Hepatocyte (in vitro differentiated cells): ENCODE data around the gene ATP6V0A4. TPM values are rescaled to one million over a fixed set of nuclear protein-coding genes. Genes with fewer than 3 reads are reported as not detected.

Experiments
- DNase-seq: peaks from one replicate; pipeline ENCODE4 v3.0.0-alpha.2; 2016; ENCODE audit warnings: low spot score
- H2AFZ ChIP-seq: fragments of 200-600 bp; sonication (generic); 2 replicates; pipeline ENCODE4 v1.6.0; 2016; ENCODE audit warnings: antibody characterized with exemption, mild to moderate bottlenecking
- H3K27ac ChIP-seq: fragments of 200-600 bp; sonication (generic); 2 replicates; pipeline ENCODE4 v1.5.1; 2016; ENCODE audit warnings: mild to moderate bottlenecking
- H3K27me3 ChIP-seq: fragments of 200-600 bp; sonication (generic); 2 replicates; pipeline ENCODE4 v1.6.1; 2016
- H3K36me3 ChIP-seq: fragments of 200-600 bp; sonication (generic); replicated peaks from 2 replicates; pipeline ENCODE4 v1.5.1; 2016; ENCODE audit warnings: low read depth; ENCODE audit not compliant: insufficient read depth
- H3K4me1 ChIP-seq: fragments of 200-600 bp; sonication (generic); 2 replicates; pipeline ENCODE4 v1.5.1; 2016; ENCODE audit warnings: mild to moderate bottlenecking, moderate library complexity; ENCODE audit not compliant: insufficient read depth
- H3K4me2 ChIP-seq: fragments of 200-600 bp; sonication (generic); 2 replicates; pipeline ENCODE4 v1.6.0; 2016
- H3K4me3 ChIP-seq: fragments of 200-600 bp; sonication (generic); 2 replicates; pipeline ENCODE4 v1.5.1; 2016; ENCODE audit warnings: mild to moderate bottlenecking
- H3K79me2 ChIP-seq: fragments of 200-600 bp; sonication (generic); 2 replicates; pipeline ENCODE4 v1.6.0; 2017; ENCODE audit warnings: mild to moderate bottlenecking
- H3K9me2 ChIP-seq: fragments of 200-600 bp; sonication (generic); replicated peaks from 2 replicates; pipeline ENCODE4 v1.6.0; 2017; ENCODE audit warnings: mild to moderate bottlenecking; ENCODE audit not compliant: insufficient read depth
- H3K9me3 ChIP-seq: fragments of 200-600 bp; sonication (generic); 2 replicates; pipeline ENCODE4 v1.5.1; 2016; ENCODE audit warnings: low read depth, mild to moderate bottlenecking
- H4K20me1 ChIP-seq: fragments of 200-600 bp; sonication (generic); 2 replicates; pipeline ENCODE4 v1.6.0; 2016; ENCODE audit warnings: mild to moderate bottlenecking; ENCODE audit not compliant: insufficient read depth, poor library complexity, severe bottlenecking
- CTCF ChIP-seq: fragments of 200-600 bp; sonication (generic); IDR thresholded peaks from 2 replicates; pipeline ENCODE4 v1.5.1; 2016; ENCODE audit warnings: antibody characterized with exemption, mild to moderate bottlenecking; ENCODE audit not compliant: poor library complexity
- EZH2 ChIP-seq: fragments of 200-600 bp; sonication (generic); IDR thresholded peaks from 2 replicates; pipeline ENCODE4 v1.6.1; 2016; ENCODE audit warnings: antibody characterized with exemption, mild to moderate bottlenecking, borderline replicate concordance
- EZH2phosphoT487 ChIP-seq: fragments of 200-600 bp; sonication (generic); IDR thresholded peaks from one replicate; pipeline ENCODE4 v1.6.1; 2018; ENCODE audit warnings: antibody characterized with exemption, mild to moderate bottlenecking, low read depth, moderate library complexity; ENCODE audit not compliant: unreplicated experiment, severe bottlenecking
- WGBS: methylation state at CpG from one replicate; pipeline ENCODE4 v1.1.6; 2016; ENCODE audit warnings: low lambda C conversion rate; ENCODE audit errors: missing lambda C conversion rate; 5-methylcytosine and 5-hydroxymethylcytosine counted together
- polyA plus RNA-seq: library from polyadenylated mRNA; unstranded; fragments of >200 nt; fragmentation: Nextera tagmentation; extraction: Ambion mirVana; gene quantifications from 2 replicates; pipeline ENCODE4 v1.2.1, GENCODE V29; 2016
- total RNA-seq: library from RNA; depleted of rRNA; stranded (reverse); fragments of >200 nt; gene quantifications from 2 replicates; pipeline ENCODE4 v1.2.3, GENCODE V29; 2014

Gene ATP6V0A4
- total and polyA plus RNA-seq, 2 experiments from 2014 or later: 0.34 to 1.1 TPM

GRCh38 chr7:138834583-138834982 is 36.6 kb upstream of the ATP6V0A4 start:
- Histone ChIP-seq H2AFZ (no peak overlapping the region), H3K27me3 (no peaks in the 10 kb centered on the region), H3K4me2 (no peak overlapping the region), H3K27ac (no peak overlapping the region), H3K79me2 (no peaks in the 10 kb centered on the region), H3K36me3 (no peaks in the 10 kb centered on the region), H3K9me2 (no peaks in the 10 kb centered on the region), H3K4me3 (no peak overlapping the region), H4K20me1 (no peaks in the 10 kb centered on the region), H3K4me1 (no peaks in the 10 kb centered on the region), H3K9me3 (no peaks in the 10 kb centered on the region)
- WGBS: 97% methylated on average over 9 of the region's 9 CpGs
- no peak for TF ChIP-seq EZH2phosphoT487
- DNase-seq: no peak

GRCh38 chr7:138833596-138833995 is 35.6 kb upstream of the ATP6V0A4 start:
- Histone ChIP-seq H3K27ac (no peak overlapping the region), H3K4me2 (no peak overlapping the region), H2AFZ (no peak overlapping the region), H3K4me3 (no peak overlapping the region), H3K27me3 (no peaks in the 10 kb centered on the region), H3K36me3 (no peaks in the 10 kb centered on the region), H4K20me1 (no peaks in the 10 kb centered on the region), H3K9me3 (no peaks in the 10 kb centered on the region), H3K79me2 (no peaks in the 10 kb centered on the region), H3K9me2 (no peaks in the 10 kb centered on the region), H3K4me1 (no peaks in the 10 kb centered on the region)
- 87% methylated on average over 5 of the region's 5 CpGs for WGBS
- TF ChIP-seq EZH2: no peak
- no peak for TF ChIP-seq CTCF
- no peak for TF ChIP-seq EZH2phosphoT487
- no peak for DNase-seq

- Histone ChIP-seq H2AFZ (no peak overlapping the region), H4K20me1 (no peaks in the 10 kb centered on the region), H3K4me3 (no peak overlapping the region), H3K9me3 (no peaks in the 10 kb centered on the region), H3K36me3 (no peaks in the 10 kb centered on the region), H3K79me2 (no peaks in the 10 kb centered on the region), H3K9me2 (no peaks in the 10 kb centered on the region), H3K4me2 (no peak overlapping the region), H3K27me3 (no peaks in the 10 kb centered on the region), H3K27ac (no peak overlapping the region), H3K4me1 (no peaks in the 10 kb centered on the region)
- TF ChIP-seq EZH2phosphoT487 (no peak), EZH2 (no peak), CTCF (no peak)
- WGBS: 86% methylated on average over 10 of the region's 10 CpGs
- no peak for DNase-seq
These were observed 35.0 kb upstream of the ATP6V0A4 start for GRCh38 chr7:138832966-138833365.

- Histone ChIP-seq H3K27ac (no peak overlapping the region), H2AFZ (no peak overlapping the region), H3K4me1 (no peaks in the 10 kb centered on the region), H4K20me1 (no peaks in the 10 kb centered on the region), H3K4me2 (no peak overlapping the region), H3K9me2 (no peaks in the 10 kb centered on the region), H3K36me3 (no peaks in the 10 kb centered on the region), H3K9me3 (no peaks in the 10 kb centered on the region), H3K4me3 (no peak overlapping the region), H3K27me3 (no peaks in the 10 kb centered on the region), H3K79me2 (no peaks in the 10 kb centered on the region)
- TF ChIP-seq CTCF (no peak), EZH2 (no peak), EZH2phosphoT487 (no peak)
- no peak for DNase-seq
- 93% methylated on average over 11 of the region's 11 CpGs for WGBS
These were observed 31.3 kb upstream of the ATP6V0A4 start for GRCh38 chr7:138829335-138829734.
